A673 (cell line): ENCODE data around the gene APOA5.

Experiments
- EZH2 ChIP-seq: fragments of 200-600 bp; sonication (generic); IDR thresholded peaks from 2 replicates; pipeline ENCODE4 v1.6.1; 2017; ENCODE audit warnings: borderline replicate concordance, low read depth, mild to moderate bottlenecking, mixed read lengths, antibody characterized with exemption, low read length; ENCODE audit not compliant: poor library complexity, severe bottlenecking
- TF ChIP-seq, protein P1 (sequence below): fragments of 300-800, 200-600 bp; sonication (generic); conservative IDR thresholded peaks from 2 replicates; pipeline ENCODE4 v1.5.1; 2017; ENCODE audit warnings: low read depth, mild to moderate bottlenecking, antibody characterized with exemption, low read length, moderate library complexity, mixed read lengths

DNA sequence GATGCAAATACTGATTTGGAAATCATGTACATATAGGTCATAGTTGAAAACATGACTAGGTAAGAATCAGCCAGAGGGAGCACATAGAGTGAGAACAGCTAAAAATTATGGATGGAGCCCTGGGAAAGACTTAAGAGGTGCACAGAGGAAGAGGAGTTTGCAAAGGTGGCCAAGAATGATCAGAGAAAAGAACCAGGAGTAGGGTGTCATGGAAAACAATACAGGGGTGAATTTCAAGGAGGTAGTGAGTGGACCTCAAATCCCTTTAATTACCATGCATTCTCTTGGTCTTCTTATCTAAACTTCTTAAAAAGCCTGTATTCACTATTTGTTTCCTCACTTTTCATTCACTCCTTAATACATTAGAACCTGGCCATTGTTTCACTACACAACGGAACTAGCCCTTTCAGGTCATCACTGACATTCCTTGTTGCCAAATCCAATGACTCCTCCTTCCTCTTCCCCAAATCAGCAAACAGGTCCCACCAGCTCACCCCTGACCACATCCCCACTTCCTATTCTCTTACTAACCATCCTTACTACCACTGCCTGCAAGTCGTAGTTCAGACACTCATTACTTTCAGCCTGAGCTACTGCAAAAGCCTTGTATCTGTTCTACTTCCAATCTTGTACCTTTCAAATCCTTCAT, 41.5 kb downstream of the APOA5 start:
- TF ChIP-seq, protein P1, sequence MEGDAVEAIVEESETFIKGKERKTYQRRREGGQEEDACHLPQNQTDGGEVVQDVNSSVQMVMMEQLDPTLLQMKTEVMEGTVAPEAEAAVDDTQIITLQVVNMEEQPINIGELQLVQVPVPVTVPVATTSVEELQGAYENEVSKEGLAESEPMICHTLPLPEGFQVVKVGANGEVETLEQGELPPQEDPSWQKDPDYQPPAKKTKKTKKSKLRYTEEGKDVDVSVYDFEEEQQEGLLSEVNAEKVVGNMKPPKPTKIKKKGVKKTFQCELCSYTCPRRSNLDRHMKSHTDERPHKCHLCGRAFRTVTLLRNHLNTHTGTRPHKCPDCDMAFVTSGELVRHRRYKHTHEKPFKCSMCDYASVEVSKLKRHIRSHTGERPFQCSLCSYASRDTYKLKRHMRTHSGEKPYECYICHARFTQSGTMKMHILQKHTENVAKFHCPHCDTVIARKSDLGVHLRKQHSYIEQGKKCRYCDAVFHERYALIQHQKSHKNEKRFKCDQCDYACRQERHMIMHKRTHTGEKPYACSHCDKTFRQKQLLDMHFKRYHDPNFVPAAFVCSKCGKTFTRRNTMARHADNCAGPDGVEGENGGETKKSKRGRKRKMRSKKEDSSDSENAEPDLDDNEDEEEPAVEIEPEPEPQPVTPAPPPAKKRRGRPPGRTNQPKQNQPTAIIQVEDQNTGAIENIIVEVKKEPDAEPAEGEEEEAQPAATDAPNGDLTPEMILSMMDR: no peak
- no peak for TF ChIP-seq EZH2
